ENCODE data around the gene TMEM109. TPM values are rescaled to one million over a fixed set of nuclear protein-coding genes. Genes with fewer than 3 reads are reported as not detected.

Gene TMEM109
- total and polyA plus RNA-seq, 9 of the 15 experiments (the other 6 are each of a cell fraction or from before 2014, with no cell fraction given): 9.2 to 71.3 (median 30.5) TPM

DNA sequence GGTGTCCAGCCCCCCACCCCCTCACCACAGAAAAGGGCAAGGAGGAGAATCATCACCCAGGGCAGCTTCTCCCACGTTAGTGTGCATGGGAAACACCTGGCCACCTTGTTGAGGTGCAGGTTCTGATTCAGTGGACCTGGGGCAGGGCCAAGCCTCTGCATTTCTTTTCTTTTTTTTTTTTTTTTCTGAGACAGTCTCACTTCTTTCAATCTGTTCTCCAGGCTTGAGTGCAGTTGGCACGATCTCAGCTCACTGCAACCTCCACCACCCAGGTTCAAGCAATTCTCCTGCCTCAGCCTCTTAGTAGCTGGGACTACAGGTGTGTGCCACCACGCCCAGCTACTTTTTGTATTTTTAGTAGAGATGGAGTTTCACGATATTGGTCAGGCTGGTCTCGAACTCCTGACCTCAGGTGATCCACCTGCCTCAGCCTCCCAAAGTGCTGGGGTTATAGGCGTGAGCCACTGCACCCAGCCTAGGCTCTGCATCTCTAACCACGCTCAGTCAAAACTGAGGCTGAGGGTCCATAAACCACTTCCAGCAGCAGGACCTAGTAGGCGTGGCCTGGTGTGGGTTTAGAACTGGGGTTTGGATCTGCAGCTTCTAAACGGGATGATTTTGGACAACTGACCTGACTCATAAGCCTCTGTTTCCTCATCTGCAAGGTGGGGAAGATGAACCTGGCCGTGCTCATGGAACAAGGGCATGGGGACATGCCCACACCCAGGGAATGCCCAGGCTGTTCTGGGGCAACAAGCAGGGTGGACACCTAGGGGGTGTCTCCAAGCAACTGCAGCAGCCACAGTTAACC is 45.9 kb upstream of the TMEM109 start:
- no peak overlapping the region for H3K27ac ChIP-seq (ENCODE audit: extremely low read depth, low read depth, low read length)
- ATAC-seq (no peak), DNase-seq (ENCODE audit: extremely low read depth in 1 of 4, low spot score in 3 of 4) (no peak), FAIRE-seq (no peak)
- no peak for TF ChIP-seq CCAR2 (IDR thresholded peaks at IDR 0.05; ENCODE audit: low read depth, low read length)
- TF ChIP-seq ID3 (CRISPR knock-in tag; IDR thresholded peaks at IDR 0.05): no peak
- no peak for TF ChIP-seq ID3 (tag; IDR thresholded peaks at IDR 0.05)
- no peak for TF ChIP-seq ZNF282 (CRISPR knock-in tag; IDR thresholded peaks at IDR 0.05)
- TF ChIP-seq GATAD2B (IDR thresholded peaks at IDR 0.05; ENCODE audit: borderline replicate concordance): no peak
- no peak for TF ChIP-seq TEAD1 (CRISPR knock-in tag; IDR thresholded peaks at IDR 0.05)
- TF ChIP-seq FOSL1 (tag; conservative IDR thresholded peaks at IDR 0.05): no peak
- TF ChIP-seq KLF16 (IDR thresholded peaks at IDR 0.05): no peak
- H3K4me2 ChIP-seq (ENCODE audit: insufficient read depth, low read length): no peak overlapping the region
- no TSS peak for BruUV-seq (replicated peaks)
- ChIA-PET POLR2A (interaction anchor here (0.8 to 1.2 kb wide), 3 partner anchors 13 to 24 kb away, joined by 3 read pairs; partner anchors contain the start of gene PTGDR2), CTCF (ENCODE audit: low intra/inter-chr PET ratio) (no interaction called here)
- intact Hi-C loops (cut with micrococcal nuclease): no loop called here
- H4K20me1 ChIP-seq (replicated peaks; ENCODE audit: control insufficient read depth, insufficient read depth, low read length): no peaks in the 10 kb centered on the region; the same call in 1 of the 2 replicates
- H3K79me2 ChIP-seq (ENCODE audit: control insufficient read depth, insufficient read depth, low read length): no peaks in the 10 kb centered on the region
- in situ Hi-C loops (cut with MboI): no loop called here
- H3K9ac ChIP-seq (ENCODE audit: insufficient read depth in 1 of 2, low read depth in 2 of 2, low read length in 2 of 2): no peak overlapping the region
- no peaks in the 10 kb centered on the region for H3K9me1 ChIP-seq (ENCODE audit: control insufficient read depth, insufficient read depth, low read length)
- no peak overlapping the region for H2AFZ ChIP-seq (ENCODE audit: low read depth, low read length)
- WGBS (ENCODE audit: insufficient coverage, low coverage, missing lambda C conversion rate): 48% methylated on average over 10 of the region's 10 CpGs
- no peak overlapping the region for H3K4me3 ChIP-seq
- peaks cover 30 to 34% of the 10 kb centered on the region in 2 experiments for H3K4me1 ChIP-seq (replicated peaks in 1 of 2; ENCODE audit: control insufficient read depth in 2 of 2, insufficient read depth in 2 of 2, low read length in 2 of 2)
- no peaks in the 10 kb centered on the region for H3K9me3 ChIP-seq (replicated peaks; ENCODE audit: control insufficient read depth, insufficient read depth, low read depth, low read length)
- no peaks in the 10 kb centered on the region for H3K27me3 ChIP-seq (ENCODE audit: control insufficient read depth in 2 of 2, insufficient read depth in 2 of 2, low read length in 2 of 2)
- H3K36me3 ChIP-seq (ENCODE audit: control insufficient read depth, insufficient read depth, low read length): no peaks in the 10 kb centered on the region

Measured in K562 (cell line).